HepG2 (cell line): ENCODE results near the gene VAMP2. TPM values are rescaled to one million over a fixed set of nuclear protein-coding genes. Genes with fewer than 3 reads are reported as not detected.

Experiments
- ATAC-seq: fragments of 200-7000 bp; cut with Tn5 transposase; 3 replicates; pipeline ENCODE4 v1.9.1; 2020; ENCODE audit warnings: mild to moderate bottlenecking, moderate library complexity
- BruUV-seq: library from RNA; stranded (reverse); fragments of 400-500 nt; replicated peaks from 2 replicates; lab custom pipeline; 2021; lab: Mats Ljungman, UMichigan
- CTCF ChIA-PET: fragments of 300-600 bp; formaldehyde crosslinking; extraction: SDS; loops from one replicate; lab custom pipeline; 2021; ENCODE audit warnings: low total read pairs, inconsistent platforms, low intra/inter-chr PET ratio; lab: Yijun Ruan, JAX
- POLR2A ChIA-PET: fragments of 350-600 bp; sonication (Branson Sonifier 250); formaldehyde crosslinking; loops from one replicate; lab custom pipeline; 2020; ENCODE audit warnings: antibody characterized with exemption, inconsistent platforms; lab: Yijun Ruan, JAX
- DNase-seq: peaks from one replicate; pipeline ENCODE4 v3.0.0-alpha.2; 2015; ENCODE audit warnings: low spot score
- FAIRE-seq: peaks from 3 replicates; lab custom pipeline; 2011; peaks lifted over from hg19 to GRCh38; lab: Jason Lieb, UNC
- H2AFZ ChIP-seq: one replicate; pipeline ENCODE4 v1.6.1; 2011; ENCODE audit warnings: low read length, inconsistent platforms
- H3K27ac ChIP-seq: fragments of 300-600 bp; 3 replicates; pipeline ENCODE4 v1.8.0; 2011; ENCODE audit warnings: mixed run types, mild to moderate bottlenecking, mixed read lengths, low read length, inconsistent platforms; ENCODE audit not compliant: insufficient read depth; ENCODE audit errors: extremely low read length
- H3K27me3 ChIP-seq, 2 experiments: fragments of 200-600 bp in 1 of 2; 2 replicates in 1 of 2; 3 replicates in 1 of 2; pipeline versions ENCODE4 v1.6.0 to v1.8.0; 2011; ENCODE audit warnings: low read length in 2 of 2, mild to moderate bottlenecking in 2 of 2, moderate library complexity in 2 of 2, inconsistent platforms in 1 of 2; ENCODE audit not compliant: insufficient read depth in 2 of 2, control insufficient read depth in 1 of 2
- H3K36me3 ChIP-seq, 2 experiments: fragments of 200-600 bp in 1 of 2; replicated peaks in 1 of 2; 2 replicates in 1 of 2; 3 replicates in 1 of 2; pipeline versions ENCODE4 v1.5.1 to v1.8.0; 2011; ENCODE audit warnings: low read length in 2 of 2, inconsistent platforms in 1 of 2; ENCODE audit not compliant: insufficient read depth in 2 of 2, control insufficient read depth in 1 of 2
- H3K4me1 ChIP-seq: 2 replicates; pipeline ENCODE4 v1.5.1; 2012; ENCODE audit warnings: low read length, inconsistent platforms; ENCODE audit not compliant: insufficient read depth
- H3K4me2 ChIP-seq: 2 replicates; pipeline ENCODE4 v1.6.0; 2011; ENCODE audit warnings: low read depth, low read length, inconsistent platforms
- H3K4me3 ChIP-seq, 3 experiments: fragments of 200-600 bp in 1 of 3; sonication (generic), shearing (Covaris generic) in 1 of 3; replicated peaks in 1 of 3; 2 replicates each; pipeline ENCODE4 v1.5.1; 2011 to 2016; ENCODE audit warnings: low read length in 3 of 3, inconsistent platforms in 2 of 3, low read depth in 2 of 3, mild to moderate bottlenecking in 2 of 3, control low read depth in 1 of 3, mixed read lengths in 1 of 3; ENCODE audit not compliant: insufficient read depth in 1 of 3
- H3K79me2 ChIP-seq: one replicate; pipeline ENCODE4 v1.6.1; 2011; ENCODE audit warnings: low read length, inconsistent platforms; ENCODE audit not compliant: insufficient read depth
- H3K9ac ChIP-seq: 2 replicates; pipeline ENCODE4 v1.6.0; 2011; ENCODE audit warnings: mild to moderate bottlenecking, low read depth, low read length, inconsistent platforms; ENCODE audit not compliant: insufficient read depth
- H3K9me3 ChIP-seq: 2 replicates; pipeline ENCODE4 v1.5.1; 2012; ENCODE audit warnings: mild to moderate bottlenecking, low read length
- H4K20me1 ChIP-seq: 2 replicates; pipeline ENCODE4 v1.6.0; 2011; ENCODE audit warnings: inconsistent platforms, mild to moderate bottlenecking, low read length, moderate library complexity; ENCODE audit not compliant: insufficient read depth
- AKAP8 ChIP-seq: sonication (generic); formaldehyde crosslinking; IDR thresholded peaks from 2 replicates; pipeline ENCODE4 v1.5.1; 2020; ENCODE audit warnings: mild to moderate bottlenecking, missing genetic modification reagents
- GATAD2A ChIP-seq: IDR thresholded peaks from 2 replicates; pipeline ENCODE4 v1.6.1; 2016
- KLF13 ChIP-seq: sonication (generic); formaldehyde crosslinking; IDR thresholded peaks from 2 replicates; pipeline ENCODE4 v1.4.0; 2020; ENCODE audit warnings: mild to moderate bottlenecking, missing genetic modification reagents
- POLR2G ChIP-seq: fragments of 200-400 bp; formaldehyde crosslinking; IDR thresholded peaks from 2 replicates; pipeline ENCODE4 v1.6.1; 2018; ENCODE audit warnings: mild to moderate bottlenecking, low read depth, low read length, moderate library complexity
- RNF2 ChIP-seq: fragments of 450-650 bp; conservative IDR thresholded peaks from 2 replicates; pipeline ENCODE4 v1.6.1; 2016; ENCODE audit warnings: low read depth
- TOPORS ChIP-seq: sonication (generic); formaldehyde crosslinking; IDR thresholded peaks from 2 replicates; pipeline ENCODE4 v1.8.0; 2023; ENCODE audit warnings: mild to moderate bottlenecking, missing genetic modification reagents
- ZNF101 ChIP-seq: sonication (generic); formaldehyde crosslinking; IDR thresholded peaks from 2 replicates; pipeline ENCODE4 v1.4.0; 2020; ENCODE audit warnings: mild to moderate bottlenecking, low read depth, missing genetic modification reagents, borderline replicate concordance
- ZNF672 ChIP-seq: sonication (generic); formaldehyde crosslinking; IDR thresholded peaks from 2 replicates; pipeline ENCODE4 v1.8.1; 2022; ENCODE audit warnings: missing genetic modification reagents
- WGBS: methylation state at CpG from one replicate; pipeline ENCODE4 v1.1.6; 2017; ENCODE audit warnings: low lambda C conversion rate; 5-methylcytosine and 5-hydroxymethylcytosine counted together
- in situ Hi-C: cut with HindIII; loops from 2 replicates; pipeline ENCODE4 v1.10.0; 2017; ENCODE audit warnings: low pct_unique_long_range_greater_than_20kb; ENCODE audit not compliant: extremely low pct_ligation_motif_present
- intact Hi-C: fragments of 100-400 bp; cut with micrococcal nuclease; formaldehyde crosslinking; loops from one replicate; pipeline ENCODE4 v1.10.0; 2022; ENCODE audit not compliant: unreplicated experiment
- polyA plus RNA-seq, 8 experiments: library from polyadenylated mRNA; depleted of rRNA in 3 of 8; stranded (reverse) in 7 of 8; unstranded in 1 of 8; fragments of >200 nt; fragmentation: Illumina TruSeq in 4 of 8; extraction: Trizol in 4 of 8; gene quantifications; 2 replicates each; pipeline versions ENCODE4 v1.2.1 to v1.2.3, GENCODE V29; 2011 to 2016; ENCODE audit warnings: low read depth in 4 of 8, missing spikeins in 1 of 8, mixed read lengths in 1 of 8; ENCODE audit not compliant: insufficient read depth in 1 of 8
- total RNA-seq, 5 experiments: library from RNA; depleted of rRNA; stranded (reverse); fragments of >200 nt; fragmentation: Illumina TruSeq; extraction: Trizol; gene quantifications; 2 replicates each; pipeline ENCODE4 v1.2.3, GENCODE V29; 2016; ENCODE audit warnings: low read depth in 1 of 5
- TF ChIP-seq, protein P1 (sequence below): sonication (generic); formaldehyde crosslinking; IDR thresholded peaks from 2 replicates; pipeline ENCODE4 v1.8.0; 2023; ENCODE audit warnings: mild to moderate bottlenecking, missing genetic modification reagents
- TF ChIP-seq, protein P2 (sequence below): sonication (generic); formaldehyde crosslinking; IDR thresholded peaks from 2 replicates; pipeline ENCODE4 v1.5.1; 2020; ENCODE audit warnings: mild to moderate bottlenecking, moderate library complexity, missing genetic modification reagents
- TF ChIP-seq, protein P3 (sequence below): fragments of 450-650 bp; IDR thresholded peaks from 2 replicates; pipeline ENCODE4 v1.6.1; 2017; ENCODE audit warnings: mild to moderate bottlenecking

The VAMP2 gene
- total and polyA plus RNA-seq, 2 of the 13 experiments (the other 11 are each of a cell fraction or from before 2014, with no cell fraction given), result 3.9 to 17.2 TPM

- TF ChIP-seq ZNF101 (CRISPR knock-in tag) (no peak), AKAP8 (no peak), KLF13 (CRISPR knock-in tag) (0 out of 2 replicates have a peak, but pooled peaks have one; percentile 54), RNF2 (no peak), POLR2G (no peak), TOPORS (CRISPR knock-in tag) (peak; percentile 39; the same call in 1 of the 2 replicates)
- TF ChIP-seq, protein P1, sequence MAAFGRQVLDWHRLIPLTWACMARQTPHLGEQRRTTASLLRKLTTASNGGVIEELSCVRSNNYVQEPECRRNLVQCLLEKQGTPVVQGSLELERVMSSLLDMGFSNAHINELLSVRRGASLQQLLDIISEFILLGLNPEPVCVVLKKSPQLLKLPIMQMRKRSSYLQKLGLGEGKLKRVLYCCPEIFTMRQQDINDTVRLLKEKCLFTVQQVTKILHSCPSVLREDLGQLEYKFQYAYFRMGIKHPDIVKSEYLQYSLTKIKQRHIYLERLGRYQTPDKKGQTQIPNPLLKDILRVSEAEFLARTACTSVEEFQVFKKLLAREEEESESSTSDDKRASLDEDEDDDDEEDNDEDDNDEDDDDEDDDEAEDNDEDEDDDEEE (CRISPR knock-in tag), result 0 out of 2 replicates have a peak, but pooled peaks have one; percentile 30
- TF ChIP-seq, protein P2, sequence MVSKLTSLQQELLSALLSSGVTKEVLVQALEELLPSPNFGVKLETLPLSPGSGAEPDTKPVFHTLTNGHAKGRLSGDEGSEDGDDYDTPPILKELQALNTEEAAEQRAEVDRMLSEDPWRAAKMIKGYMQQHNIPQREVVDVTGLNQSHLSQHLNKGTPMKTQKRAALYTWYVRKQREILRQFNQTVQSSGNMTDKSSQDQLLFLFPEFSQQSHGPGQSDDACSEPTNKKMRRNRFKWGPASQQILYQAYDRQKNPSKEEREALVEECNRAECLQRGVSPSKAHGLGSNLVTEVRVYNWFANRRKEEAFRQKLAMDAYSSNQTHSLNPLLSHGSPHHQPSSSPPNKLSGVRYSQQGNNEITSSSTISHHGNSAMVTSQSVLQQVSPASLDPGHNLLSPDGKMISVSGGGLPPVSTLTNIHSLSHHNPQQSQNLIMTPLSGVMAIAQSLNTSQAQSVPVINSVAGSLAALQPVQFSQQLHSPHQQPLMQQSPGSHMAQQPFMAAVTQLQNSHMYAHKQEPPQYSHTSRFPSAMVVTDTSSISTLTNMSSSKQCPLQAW, result no peak
Measured at GRCh38 chr17:8121681-8122421, 40.9 kb downstream of the VAMP2 start (continued).

- no peaks in the 10 kb centered on the region for H3K79me2 ChIP-seq
- in situ Hi-C loops, result loop anchor here (5.0 to 10.0 kb wide), 3 partner anchors 36 to 181 kb away; no protein-coding TSS in a partner anchor
- H3K9ac ChIP-seq, result 0 out of 2 replicates have a peak overlapping the region, but pooled peaks have one; percentile 10
- H3K9me3 ChIP-seq, result no peaks in the 10 kb centered on the region
- DNase-seq (no peak), ATAC-seq (no peak), FAIRE-seq (no peak)
- H3K4me3 ChIP-seq, result peak overlapping the region; percentile 48 to 95 (median 68)
- H3K4me2 ChIP-seq, result peak overlapping the region; percentile 100
- no peak overlapping the region for H3K27ac ChIP-seq
- 0% methylated on average over 10 of the region's 25 CpGs for WGBS
- no TSS peak for BruUV-seq
- peaks cover 5 to 49% of the 10 kb centered on the region in 2 experiments for H3K27me3 ChIP-seq
- H2AFZ ChIP-seq, result no peak overlapping the region
- TF ChIP-seq GATAD2A (CRISPR knock-in tag), result no peak
- 0 out of 2 replicates have a peak, but pooled peaks have one; percentile 5 for TF ChIP-seq ZNF672 (CRISPR knock-in tag)
- TF ChIP-seq, protein P3, sequence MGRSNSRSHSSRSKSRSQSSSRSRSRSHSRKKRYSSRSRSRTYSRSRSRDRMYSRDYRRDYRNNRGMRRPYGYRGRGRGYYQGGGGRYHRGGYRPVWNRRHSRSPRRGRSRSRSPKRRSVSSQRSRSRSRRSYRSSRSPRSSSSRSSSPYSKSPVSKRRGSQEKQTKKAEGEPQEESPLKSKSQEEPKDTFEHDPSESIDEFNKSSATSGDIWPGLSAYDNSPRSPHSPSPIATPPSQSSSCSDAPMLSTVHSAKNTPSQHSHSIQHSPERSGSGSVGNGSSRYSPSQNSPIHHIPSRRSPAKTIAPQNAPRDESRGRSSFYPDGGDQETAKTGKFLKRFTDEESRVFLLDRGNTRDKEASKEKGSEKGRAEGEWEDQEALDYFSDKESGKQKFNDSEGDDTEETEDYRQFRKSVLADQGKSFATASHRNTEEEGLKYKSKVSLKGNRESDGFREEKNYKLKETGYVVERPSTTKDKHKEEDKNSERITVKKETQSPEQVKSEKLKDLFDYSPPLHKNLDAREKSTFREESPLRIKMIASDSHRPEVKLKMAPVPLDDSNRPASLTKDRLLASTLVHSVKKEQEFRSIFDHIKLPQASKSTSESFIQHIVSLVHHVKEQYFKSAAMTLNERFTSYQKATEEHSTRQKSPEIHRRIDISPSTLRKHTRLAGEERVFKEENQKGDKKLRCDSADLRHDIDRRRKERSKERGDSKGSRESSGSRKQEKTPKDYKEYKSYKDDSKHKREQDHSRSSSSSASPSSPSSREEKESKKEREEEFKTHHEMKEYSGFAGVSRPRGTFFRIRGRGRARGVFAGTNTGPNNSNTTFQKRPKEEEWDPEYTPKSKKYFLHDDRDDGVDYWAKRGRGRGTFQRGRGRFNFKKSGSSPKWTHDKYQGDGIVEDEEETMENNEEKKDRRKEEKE, result no peak
- ChIA-PET POLR2A (interaction anchor here (5.1 kb wide), 1 partner anchor 52 kb away, joined by 35 read pairs; no protein-coding TSS in a partner anchor), CTCF (interaction anchor here (1.1 to 1.4 kb wide), 2 partner anchors 38 to 65 kb away, joined by 3 to 4 read pairs; no protein-coding TSS in a partner anchor)
- peaks cover 67% of the 10 kb centered on the region for H3K4me1 ChIP-seq
- H3K36me3 ChIP-seq, result no peaks in the 10 kb centered on the region
- intact Hi-C loops, result no loop called here
- H4K20me1 ChIP-seq, result peaks cover 13% of the 10 kb centered on the region; the same call in 1 of the 2 replicates
Measured at GRCh38 chr17:8121407-8121680, 41.4 kb downstream of the VAMP2 start.
